Smooth muscle cell (in vitro differentiated cells): ENCODE data around the gene EFNA5. TPM values are rescaled to one million over a fixed set of nuclear protein-coding genes. Genes with fewer than 3 reads are reported as not detected.

Experiments
- DNase-seq: peaks from one replicate; lab custom pipeline; 2025; ENCODE audit not compliant: unreplicated experiment; lab: John Stamatoyannopoulos, UW
- H2AFZ ChIP-seq: fragments of 200-600 bp; sonication (generic); 2 replicates; pipeline ENCODE4 v1.6.0; 2016; ENCODE audit warnings: antibody characterized with exemption, low read depth, mild to moderate bottlenecking
- H3F3A ChIP-seq: fragments of 200-600 bp; sonication (generic); 2 replicates; pipeline ENCODE4 v1.6.0; 2017; ENCODE audit warnings: antibody characterized with exemption, low read depth
- H3K27ac ChIP-seq: fragments of 200-600 bp; sonication (generic); 2 replicates; pipeline ENCODE4 v1.5.1; 2016; ENCODE audit warnings: low read depth, mild to moderate bottlenecking
- H3K27me3 ChIP-seq: fragments of 200-600 bp; sonication (generic); 2 replicates; pipeline ENCODE4 v1.6.1; 2016; ENCODE audit warnings: low read depth, mild to moderate bottlenecking
- H3K36me3 ChIP-seq: fragments of 200-600 bp; sonication (generic); 2 replicates; pipeline ENCODE4 v1.5.1; 2016; ENCODE audit warnings: low read depth
- H3K4me1 ChIP-seq: fragments of 200-600 bp; sonication (generic); 2 replicates; pipeline ENCODE4 v1.5.1; 2016; ENCODE audit warnings: low read depth
- H3K4me2 ChIP-seq: fragments of 200-600 bp; sonication (generic); 2 replicates; pipeline ENCODE4 v1.6.0; 2016; ENCODE audit warnings: mild to moderate bottlenecking
- H3K4me3 ChIP-seq: fragments of 200-600 bp; sonication (generic); 2 replicates; pipeline ENCODE4 v1.5.1; 2016; ENCODE audit warnings: mild to moderate bottlenecking
- H3K79me2 ChIP-seq: fragments of 200-600 bp; sonication (generic); 2 replicates; pipeline ENCODE4 v1.6.0; 2016; ENCODE audit warnings: low read depth, mild to moderate bottlenecking
- H3K9ac ChIP-seq: fragments of 200-600 bp; sonication (generic); 2 replicates; pipeline ENCODE4 v1.6.0; 2016; ENCODE audit warnings: low read depth
- H3K9me3 ChIP-seq: fragments of 200-600 bp; sonication (generic); replicated peaks from 2 replicates; pipeline ENCODE4 v1.5.1; 2016; ENCODE audit warnings: low read depth
- H4K20me1 ChIP-seq: fragments of 200-600 bp; sonication (generic); 2 replicates; pipeline ENCODE4 v1.6.0; 2016; ENCODE audit warnings: low read depth
- CTCF ChIP-seq: fragments of 200-600 bp; sonication (generic); IDR thresholded peaks from 2 replicates; pipeline ENCODE4 v1.5.1; 2017; ENCODE audit warnings: borderline replicate concordance, mild to moderate bottlenecking, antibody characterized with exemption; ENCODE audit not compliant: insufficient read depth, poor library complexity, severe bottlenecking
- WGBS: methylation state at CpG from one replicate; pipeline ENCODE4 v1.1.7; 2016; ENCODE audit warnings: low lambda C conversion rate; 5-methylcytosine and 5-hydroxymethylcytosine counted together
- polyA plus RNA-seq: library from polyadenylated mRNA; unstranded; fragments of >200 nt; fragmentation: Nextera tagmentation; extraction: Ambion mirVana; gene quantifications from 2 replicates; pipeline ENCODE4 v1.2.1, GENCODE V29; 2016
- total RNA-seq: library from RNA; depleted of rRNA; stranded (reverse); fragments of >200 nt; gene quantifications from 2 replicates; pipeline ENCODE4 v1.2.3, GENCODE V29; 2014

Gene EFNA5
- total and polyA plus RNA-seq, 2 experiments from 2014 or later = 0.32 to 8.8 TPM

- DNase-seq = no peak
- Histone ChIP-seq H4K20me1 (no peaks in the 10 kb centered on the region), H3K9me3 (no peaks in the 10 kb centered on the region), H3K36me3 (no peaks in the 10 kb centered on the region), H3K79me2 (no peaks in the 10 kb centered on the region), H3K4me2 (no peak overlapping the region), H3K27me3 (no peaks in the 10 kb centered on the region), H3K4me3 (no peak overlapping the region), H2AFZ (no peak overlapping the region), H3K4me1 (peaks cover 40% of the 10 kb centered on the region), H3F3A (no peaks in the 10 kb centered on the region), H3K27ac (no peak overlapping the region), H3K9ac (no peak overlapping the region)
- TF ChIP-seq CTCF = no peak
- 59% methylated on average over 5 of the region's 5 CpGs for WGBS
Observed at GRCh38 chr5:107461770-107462169, 209.0 kb downstream of the EFNA5 start.

- Histone ChIP-seq H3K4me3 (no peak overlapping the region), H3K27ac (no peak overlapping the region)
- WGBS = 54% methylated on average over 2 of the region's 2 CpGs
Observed at GRCh38 chr5:107460789-107461188, 209.9 kb downstream of the EFNA5 start.

GRCh38 chr5:107459605-107460004 lies 211.1 kb downstream of the EFNA5 start:
- peaks cover 32% of the 10 kb centered on the region for H3K4me1 ChIP-seq
- no peak for TF ChIP-seq CTCF

More at GRCh38 chr5:107460789-107461188, 209.9 kb downstream of the EFNA5 start:
- TF ChIP-seq CTCF = no peak
- H3K36me3 ChIP-seq = no peaks in the 10 kb centered on the region
- H2AFZ ChIP-seq = no peak overlapping the region
- no peak overlapping the region for H3K4me2 ChIP-seq
- H3F3A ChIP-seq = no peaks in the 10 kb centered on the region
- H3K9me3 ChIP-seq = no peaks in the 10 kb centered on the region
- H3K27me3 ChIP-seq = no peaks in the 10 kb centered on the region
- H3K4me1 ChIP-seq = peaks cover 33% of the 10 kb centered on the region
- DNase-seq = no peak
- H4K20me1 ChIP-seq = no peaks in the 10 kb centered on the region
- H3K79me2 ChIP-seq = no peaks in the 10 kb centered on the region
- no peak overlapping the region for H3K9ac ChIP-seq

GRCh38 chr5:107458322-107458721 lies 212.4 kb downstream of the EFNA5 start:
- Histone ChIP-seq H3K4me1 (peaks cover 35% of the 10 kb centered on the region), H3K27ac (no peak overlapping the region), H4K20me1 (no peaks in the 10 kb centered on the region), H3K79me2 (no peaks in the 10 kb centered on the region), H3F3A (no peaks in the 10 kb centered on the region), H3K9me3 (no peaks in the 10 kb centered on the region), H3K27me3 (no peaks in the 10 kb centered on the region), H3K4me2 (no peak overlapping the region), H3K36me3 (no peaks in the 10 kb centered on the region), H3K9ac (no peak overlapping the region), H3K4me3 (no peak overlapping the region), H2AFZ (no peak overlapping the region)
- TF ChIP-seq CTCF = no peak
- no peak for DNase-seq
- WGBS = 94% methylated on average over 5 of the region's 5 CpGs

More at GRCh38 chr5:107459605-107460004, 211.1 kb downstream of the EFNA5 start:
- H3K9me3 ChIP-seq = no peaks in the 10 kb centered on the region
- no peak overlapping the region for H3K9ac ChIP-seq
- H3K36me3 ChIP-seq = no peaks in the 10 kb centered on the region
- H3K4me3 ChIP-seq = no peak overlapping the region
- no peaks in the 10 kb centered on the region for H3K27me3 ChIP-seq
- no peak for DNase-seq
- H3K79me2 ChIP-seq = no peaks in the 10 kb centered on the region
- H2AFZ ChIP-seq = no peak overlapping the region
- H3K27ac ChIP-seq = no peak overlapping the region
- 97% methylated on average over 3 of the region's 3 CpGs for whole genome bisulfite sequencing
- H3F3A ChIP-seq = no peaks in the 10 kb centered on the region
- no peaks in the 10 kb centered on the region for H4K20me1 ChIP-seq
- no peak overlapping the region for H3K4me2 ChIP-seq
